HepG2 (cell line): ENCODE measurements around the gene MFF. TPM values are rescaled to one million over a fixed set of nuclear protein-coding genes. Genes with fewer than 3 reads are reported as not detected.
A peak's percentile ranks its signal among the peaks of the same experiment; 100 is the strongest.

Experiments used
- CAMTA2 ChIP-seq: sonication (generic); formaldehyde crosslinking; IDR thresholded peaks from 2 replicates; pipeline ENCODE4 v1.4.0; 2020; ENCODE audit warnings: mild to moderate bottlenecking, missing genetic modification reagents, borderline replicate concordance
- CHCHD3 ChIP-seq: sonication (generic); formaldehyde crosslinking; IDR thresholded peaks from 2 replicates; pipeline ENCODE4 v1.8.0; 2022; ENCODE audit warnings: mild to moderate bottlenecking, missing genetic modification reagents, moderate library complexity
- HDAC6 ChIP-seq: fragments of 200-600 bp; sonication (generic); IDR thresholded peaks from 2 replicates; pipeline ENCODE4 v1.7.0; 2017; ENCODE audit warnings: mild to moderate bottlenecking, antibody characterized with exemption, low read length, low read depth
- HMGA1 ChIP-seq: sonication (generic); formaldehyde crosslinking; conservative IDR thresholded peaks from 2 replicates; pipeline ENCODE4 v1.4.0; 2020; ENCODE audit warnings: missing genetic modification reagents
- JUN ChIP-seq: sonication (generic); formaldehyde crosslinking; IDR thresholded peaks from 2 replicates; pipeline ENCODE4 v1.4.0; 2020; ENCODE audit warnings: mild to moderate bottlenecking, missing genetic modification reagents
- JUNB ChIP-seq: sonication (generic); formaldehyde crosslinking; IDR thresholded peaks from 2 replicates; pipeline ENCODE4 v1.8.0; 2022; ENCODE audit warnings: missing genetic modification reagents, mild to moderate bottlenecking, borderline replicate concordance
- KAT8 ChIP-seq: IDR thresholded peaks from 2 replicates; pipeline ENCODE4 v1.6.1; 2016; ENCODE audit warnings: missing genetic modification reagents, missing compliant biosample characterization
- NFYB ChIP-seq: sonication (generic); formaldehyde crosslinking; IDR thresholded peaks from 2 replicates; pipeline ENCODE4 v1.4.0; 2020; ENCODE audit warnings: missing genetic modification reagents
- NRL ChIP-seq: sonication (generic); formaldehyde crosslinking; IDR thresholded peaks from 2 replicates; pipeline ENCODE4 v1.5.0; 2020; ENCODE audit warnings: missing genetic modification reagents, mild to moderate bottlenecking, moderate library complexity, borderline replicate concordance
- REL ChIP-seq: sonication (generic); formaldehyde crosslinking; conservative IDR thresholded peaks from 2 replicates; pipeline ENCODE4 v1.8.0; 2022; ENCODE audit warnings: mild to moderate bottlenecking, missing genetic modification reagents, moderate library complexity
- RFX3 ChIP-seq: IDR thresholded peaks from 2 replicates; pipeline ENCODE4 v1.6.1; 2016; ENCODE audit warnings: missing biosample characterization, missing genetic modification reagents
- SALL1 ChIP-seq: sonication (generic); formaldehyde crosslinking; IDR thresholded peaks from 2 replicates; pipeline ENCODE4 v1.8.0; 2022; ENCODE audit warnings: mild to moderate bottlenecking, missing genetic modification reagents
- SKI ChIP-seq: fragments of 450-650 bp; IDR thresholded peaks from one replicate; pipeline ENCODE4 v1.6.1; 2018; ENCODE audit warnings: mild to moderate bottlenecking; ENCODE audit not compliant: partially characterized antibody
- TSC22D2 ChIP-seq: sonication (generic); formaldehyde crosslinking; IDR thresholded peaks from 2 replicates; pipeline ENCODE4 v1.5.1; 2020; ENCODE audit warnings: missing genetic modification reagents, mild to moderate bottlenecking, borderline replicate concordance
- ZNF274 ChIP-seq: sonication (generic); formaldehyde crosslinking; IDR thresholded peaks from 2 replicates; pipeline ENCODE4 v1.5.1; 2020; ENCODE audit warnings: mild to moderate bottlenecking, missing genetic modification reagents
- ZNF331 ChIP-seq: sonication (generic); formaldehyde crosslinking; IDR thresholded peaks from 2 replicates; pipeline ENCODE4 v1.4.0; 2020; ENCODE audit warnings: missing genetic modification reagents
- ZNF75D ChIP-seq: sonication (generic); formaldehyde crosslinking; IDR thresholded peaks from 2 replicates; pipeline ENCODE4 v1.8.1; 2023; ENCODE audit warnings: missing genetic modification reagents, mild to moderate bottlenecking, borderline replicate concordance
- ZNF782 ChIP-seq: sonication (generic); formaldehyde crosslinking; IDR thresholded peaks from 2 replicates; pipeline ENCODE4 v1.4.0; 2020; ENCODE audit warnings: missing genetic modification reagents, mild to moderate bottlenecking, borderline replicate concordance
- ZNF790 ChIP-seq: sonication (generic); formaldehyde crosslinking; IDR thresholded peaks from 2 replicates; pipeline ENCODE4 v1.8.0; 2022; ENCODE audit warnings: missing genetic modification reagents, mild to moderate bottlenecking, borderline replicate concordance
- ZNF891 ChIP-seq: sonication (generic); formaldehyde crosslinking; IDR thresholded peaks from 2 replicates; pipeline ENCODE4 v1.5.0; 2020; ENCODE audit warnings: mild to moderate bottlenecking, missing genetic modification reagents
- polyA plus RNA-seq, 8 experiments: library from polyadenylated mRNA; depleted of rRNA in 3 of 8; stranded (reverse) in 7 of 8; unstranded in 1 of 8; fragments of >200 nt; fragmentation: Illumina TruSeq in 4 of 8; extraction: Trizol in 4 of 8; gene quantifications; 2 replicates each; pipeline versions ENCODE4 v1.2.1 to v1.2.3, GENCODE V29; 2011 to 2016; ENCODE audit warnings: low read depth in 4 of 8, missing spikeins in 1 of 8, mixed read lengths in 1 of 8; ENCODE audit not compliant: insufficient read depth in 1 of 8
- total RNA-seq, 5 experiments: library from RNA; depleted of rRNA; stranded (reverse); fragments of >200 nt; fragmentation: Illumina TruSeq; extraction: Trizol; gene quantifications; 2 replicates each; pipeline ENCODE4 v1.2.3, GENCODE V29; 2016; ENCODE audit warnings: low read depth in 1 of 5
- TF ChIP-seq, protein P1 (sequence below): sonication (generic); formaldehyde crosslinking; IDR thresholded peaks from 2 replicates; pipeline ENCODE4 v1.5.0; 2020; ENCODE audit warnings: missing genetic modification reagents
- TF ChIP-seq, protein P2 (sequence below): IDR thresholded peaks from 2 replicates; pipeline ENCODE4 v1.6.1; 2012; ENCODE audit warnings: inconsistent platforms
- TF ChIP-seq, protein P3 (sequence below): sonication (generic); formaldehyde crosslinking; IDR thresholded peaks from 2 replicates; pipeline ENCODE4 v1.5.1; 2020; ENCODE audit warnings: mild to moderate bottlenecking, missing genetic modification reagents, moderate library complexity
- TF ChIP-seq, protein P4 (sequence below): sonication (generic); formaldehyde crosslinking; IDR thresholded peaks from 2 replicates; pipeline ENCODE4 v1.4.0; 2020; ENCODE audit warnings: missing genetic modification reagents

MFF gene
- total and polyA plus RNA-seq, 2 of the 13 experiments (the other 11 are each of a cell fraction or from before 2014, with no cell fraction given) = 81.9 to 156 TPM

DNA sequence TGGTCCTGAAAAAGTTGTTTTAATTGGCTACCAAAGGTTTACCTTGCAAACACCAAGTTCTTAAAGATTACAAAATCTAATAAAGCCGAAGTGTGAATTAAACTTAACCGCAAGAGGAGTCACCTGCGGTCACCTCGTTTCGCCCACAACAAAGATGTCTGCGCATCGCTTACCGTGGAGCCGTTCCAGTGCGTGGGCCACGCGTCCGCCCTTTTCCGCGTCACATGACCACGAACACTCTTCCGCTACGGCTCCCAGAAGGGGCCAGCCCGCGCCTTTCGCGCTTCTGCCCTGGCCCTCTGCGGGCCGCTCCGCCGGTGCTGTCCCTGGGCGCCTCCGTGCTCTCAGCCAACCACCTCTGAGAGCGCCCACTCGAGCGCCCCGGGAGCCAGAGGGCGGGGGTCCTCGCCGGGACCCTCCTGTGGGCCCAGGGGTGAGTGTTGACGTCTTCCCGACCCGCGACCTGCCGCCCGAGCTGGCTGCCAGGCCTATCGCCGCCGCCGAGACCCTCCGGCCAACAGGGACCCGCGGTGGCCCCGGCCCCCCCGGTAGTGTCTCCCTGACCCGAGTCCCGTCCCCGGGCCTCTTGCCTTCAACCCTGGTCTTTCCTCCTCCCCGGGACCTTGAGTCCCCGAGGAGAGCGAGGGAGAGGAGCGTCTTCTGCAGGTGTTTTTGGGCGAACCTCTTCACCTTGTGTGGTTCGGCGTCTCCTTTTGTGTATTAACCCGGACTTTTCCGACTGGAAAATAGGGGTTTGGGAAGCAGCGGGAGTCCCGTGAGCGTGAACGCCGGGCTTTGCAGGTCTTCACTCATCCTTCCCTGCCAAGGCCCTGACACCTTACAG, at the start of gene MFF (continued):
- TF ChIP-seq ZNF75D = no peak
- TF ChIP-seq RFX3 = no peak
- TF ChIP-seq NFYB (CRISPR knock-in tag) = peak; percentile 60
- TF ChIP-seq, protein P1, sequence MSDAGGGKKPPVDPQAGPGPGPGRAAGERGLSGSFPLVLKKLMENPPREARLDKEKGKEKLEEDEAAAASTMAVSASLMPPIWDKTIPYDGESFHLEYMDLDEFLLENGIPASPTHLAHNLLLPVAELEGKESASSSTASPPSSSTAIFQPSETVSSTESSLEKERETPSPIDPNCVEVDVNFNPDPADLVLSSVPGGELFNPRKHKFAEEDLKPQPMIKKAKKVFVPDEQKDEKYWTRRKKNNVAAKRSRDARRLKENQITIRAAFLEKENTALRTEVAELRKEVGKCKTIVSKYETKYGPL (CRISPR knock-in tag) = peak; percentile 88; the same call in 1 of the 2 replicates
- no peak for TF ChIP-seq SKI
- TF ChIP-seq CHCHD3 (CRISPR knock-in tag) = peak; percentile 94
- peak; percentile 97 for TF ChIP-seq ZNF782 (CRISPR knock-in tag)
- peak; percentile 81; the same call in 1 of the 2 replicates for TF ChIP-seq TSC22D2 (CRISPR knock-in tag)
- no peak; the same call in 1 of the 2 replicates for TF ChIP-seq CAMTA2 (CRISPR knock-in tag)
- TF ChIP-seq KAT8 (CRISPR knock-in tag) = peak; percentile 99
- peak; percentile 96 for TF ChIP-seq ZNF331
- TF ChIP-seq SALL1 (CRISPR knock-in tag) = peak; percentile 98
- TF ChIP-seq JUN = peak; percentile 90
- peak; percentile 81; the same call in 1 of the 2 replicates for TF ChIP-seq ZNF891 (CRISPR knock-in tag)
- TF ChIP-seq ZNF790 (CRISPR knock-in tag) = peak; percentile 86; the same call in 1 of the 2 replicates
- TF ChIP-seq, protein P2, sequence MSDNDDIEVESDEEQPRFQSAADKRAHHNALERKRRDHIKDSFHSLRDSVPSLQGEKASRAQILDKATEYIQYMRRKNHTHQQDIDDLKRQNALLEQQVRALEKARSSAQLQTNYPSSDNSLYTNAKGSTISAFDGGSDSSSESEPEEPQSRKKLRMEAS = peak; percentile 100
- peak; percentile 97 for TF ChIP-seq NRL
- TF ChIP-seq JUNB (CRISPR knock-in tag) = no peak
- TF ChIP-seq HMGA1 (CRISPR knock-in tag) = no peak
- TF ChIP-seq, protein P3, sequence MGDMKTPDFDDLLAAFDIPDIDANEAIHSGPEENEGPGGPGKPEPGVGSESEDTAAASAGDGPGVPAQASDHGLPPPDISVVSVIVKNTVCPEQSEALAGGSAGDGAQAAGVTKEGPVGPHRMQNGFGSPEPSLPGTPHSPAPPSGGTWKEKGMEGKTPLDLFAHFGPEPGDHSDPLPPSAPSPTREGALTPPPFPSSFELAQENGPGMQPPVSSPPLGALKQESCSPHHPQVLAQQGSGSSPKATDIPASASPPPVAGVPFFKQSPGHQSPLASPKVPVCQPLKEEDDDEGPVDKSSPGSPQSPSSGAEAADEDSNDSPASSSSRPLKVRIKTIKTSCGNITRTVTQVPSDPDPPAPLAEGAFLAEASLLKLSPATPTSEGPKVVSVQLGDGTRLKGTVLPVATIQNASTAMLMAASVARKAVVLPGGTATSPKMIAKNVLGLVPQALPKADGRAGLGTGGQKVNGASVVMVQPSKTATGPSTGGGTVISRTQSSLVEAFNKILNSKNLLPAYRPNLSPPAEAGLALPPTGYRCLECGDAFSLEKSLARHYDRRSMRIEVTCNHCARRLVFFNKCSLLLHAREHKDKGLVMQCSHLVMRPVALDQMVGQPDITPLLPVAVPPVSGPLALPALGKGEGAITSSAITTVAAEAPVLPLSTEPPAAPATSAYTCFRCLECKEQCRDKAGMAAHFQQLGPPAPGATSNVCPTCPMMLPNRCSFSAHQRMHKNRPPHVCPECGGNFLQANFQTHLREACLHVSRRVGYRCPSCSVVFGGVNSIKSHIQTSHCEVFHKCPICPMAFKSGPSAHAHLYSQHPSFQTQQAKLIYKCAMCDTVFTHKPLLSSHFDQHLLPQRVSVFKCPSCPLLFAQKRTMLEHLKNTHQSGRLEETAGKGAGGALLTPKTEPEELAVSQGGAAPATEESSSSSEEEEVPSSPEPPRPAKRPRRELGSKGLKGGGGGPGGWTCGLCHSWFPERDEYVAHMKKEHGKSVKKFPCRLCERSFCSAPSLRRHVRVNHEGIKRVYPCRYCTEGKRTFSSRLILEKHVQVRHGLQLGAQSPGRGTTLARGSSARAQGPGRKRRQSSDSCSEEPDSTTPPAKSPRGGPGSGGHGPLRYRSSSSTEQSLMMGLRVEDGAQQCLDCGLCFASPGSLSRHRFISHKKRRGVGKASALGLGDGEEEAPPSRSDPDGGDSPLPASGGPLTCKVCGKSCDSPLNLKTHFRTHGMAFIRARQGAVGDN (CRISPR knock-in tag) = peak; percentile 99
- TF ChIP-seq, protein P4, sequence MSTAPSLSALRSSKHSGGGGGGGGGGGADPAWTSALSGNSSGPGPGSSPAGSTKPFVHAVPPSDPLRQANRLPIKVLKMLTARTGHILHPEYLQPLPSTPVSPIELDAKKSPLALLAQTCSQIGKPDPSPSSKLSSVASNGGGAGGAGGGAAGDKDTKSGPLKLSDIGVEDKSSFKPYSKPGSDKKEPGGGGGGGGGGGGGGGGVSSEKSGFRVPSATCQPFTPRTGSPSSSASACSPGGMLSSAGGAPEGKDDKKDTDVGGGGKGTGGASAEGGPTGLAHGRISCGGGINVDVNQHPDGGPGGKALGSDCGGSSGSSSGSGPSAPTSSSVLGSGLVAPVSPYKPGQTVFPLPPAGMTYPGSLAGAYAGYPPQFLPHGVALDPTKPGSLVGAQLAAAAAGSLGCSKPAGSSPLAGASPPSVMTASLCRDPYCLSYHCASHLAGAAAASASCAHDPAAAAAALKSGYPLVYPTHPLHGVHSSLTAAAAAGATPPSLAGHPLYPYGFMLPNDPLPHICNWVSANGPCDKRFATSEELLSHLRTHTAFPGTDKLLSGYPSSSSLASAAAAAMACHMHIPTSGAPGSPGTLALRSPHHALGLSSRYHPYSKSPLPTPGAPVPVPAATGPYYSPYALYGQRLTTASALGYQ = peak; percentile 83
- no peak for TF ChIP-seq HDAC6
- peak; percentile 85 for TF ChIP-seq REL (CRISPR knock-in tag)
- TF ChIP-seq ZNF274 (CRISPR knock-in tag) = peak; percentile 97
